CD4-positive, alpha-beta T cell treated with Interleukin-10 for 1 hour (primary cell): Measurements from ENCODE around the gene COQ8A.
"Not testable (repeated sequence)": the region's sequence is repeated elsewhere in the genome, so short reads cannot be mapped to it uniquely, and the experiment has no call there.

Source experiments
- DNase-seq: peaks from one replicate; pipeline ENCODE4 v3.0.0-alpha.2; 2020

COQ8A gene

GRCh38 chr1:226929260-226930111 is 10.6 kb upstream of the COQ8A start:
- not testable (repeated sequence) for DNase-seq

GRCh38 chr1:226934483-226935237 is 5.4 kb upstream of the COQ8A start:
- DNase-seq: no peak

GRCh38 chr1:226937940-226938725 is 2.0 kb upstream of the COQ8A start:
- DNase-seq: no peak

- no peak for DNase-seq
These were observed 1.1 kb upstream of the COQ8A start for GRCh38 chr1:226938903-226939437.

- DNase-seq: peak; percentile 73
These were observed 561 bp upstream of the COQ8A start for GRCh38 chr1:226939438-226940028.

- no peak for DNase-seq
These were observed 643 bp downstream of the COQ8A start for GRCh38 chr1:226940806-226941067.

GRCh38 chr1:226942392-226942791 is 2.3 kb downstream of the COQ8A start:
- DNase-seq: no peak

- no peak for DNase-seq
These were observed 3.1 kb downstream of the COQ8A start for GRCh38 chr1:226943156-226943555.

GRCh38 chr1:226943927-226944326 is 3.8 kb downstream of the COQ8A start:
- DNase-seq: no peak

- no peak for DNase-seq
These were observed 5.2 kb downstream of the COQ8A start for GRCh38 chr1:226945106-226945857.

- DNase-seq: no peak
These were observed 5.8 kb downstream of the COQ8A start for GRCh38 chr1:226945858-226946245.

GRCh38 chr1:226946285-226946684 is 6.2 kb downstream of the COQ8A start:
- no peak for DNase-seq

- DNase-seq: no peak
These were observed 6.7 kb downstream of the COQ8A start for GRCh38 chr1:226946841-226947240.

GRCh38 chr1:226948051-226948450 is 8.0 kb downstream of the COQ8A start:
- DNase-seq: no peak

GRCh38 chr1:226948480-226948879 is 8.4 kb downstream of the COQ8A start:
- no peak for DNase-seq

- DNase-seq: no peak
These were observed 8.9 kb downstream of the COQ8A start for GRCh38 chr1:226948996-226949395.

- no peak for DNase-seq
These were observed 9.3 kb downstream of the COQ8A start for GRCh38 chr1:226949401-226949800.

- no peak for DNase-seq
These were observed 10.2 kb downstream of the COQ8A start for GRCh38 chr1:226950316-226950715.

GRCh38 chr1:226950871-226951270 is 10.8 kb downstream of the COQ8A start:
- DNase-seq: no peak

- DNase-seq: no peak
These were observed 11.4 kb downstream of the COQ8A start for GRCh38 chr1:226951286-226952117.

- DNase-seq: no peak
These were observed 12.0 kb downstream of the COQ8A start for GRCh38 chr1:226952118-226952441.
